SK-N-SH (cell line): ENCODE data around the gene PDIA4.

ENCODE experiments used
- CTCF ChIP-seq: fragments of 200-600 bp; sonication (generic); IDR thresholded peaks from 2 replicates; pipeline ENCODE4 v1.6.1; 2017; ENCODE audit warnings: antibody characterized with exemption, mild to moderate bottlenecking, moderate library complexity
- EP300 ChIP-seq, 2 experiments: IDR thresholded peaks; 2 replicates each; pipeline versions ENCODE4 v1.4.0 to v1.6.1; 2012; ENCODE audit warnings: borderline replicate concordance in 1 of 2, low read depth in 1 of 2, low read length in 1 of 2
- EZH2phosphoT487 ChIP-seq: fragments of 200-600 bp; sonication (generic); IDR thresholded peaks from 2 replicates; pipeline ENCODE4 v1.6.1; 2017; ENCODE audit warnings: low read depth, mixed run types, mild to moderate bottlenecking, antibody characterized with exemption, moderate library complexity, borderline replicate concordance
- FOXM1 ChIP-seq: IDR thresholded peaks from 2 replicates; pipeline ENCODE4 v1.4.0; 2012; ENCODE audit warnings: low read depth, mild to moderate bottlenecking
- POLR2AphosphoS5 ChIP-seq: IDR thresholded peaks from 2 replicates; pipeline ENCODE4 v1.6.1; 2012; ENCODE audit warnings: low read depth, low read length
- RCOR1 ChIP-seq: fragments of 150-350 bp; IDR thresholded peaks from 2 replicates; pipeline ENCODE4 v1.6.1; 2017; ENCODE audit warnings: antibody characterized with exemption, low read length
- RXRA ChIP-seq: IDR thresholded peaks from 2 replicates; pipeline ENCODE4 v1.4.0; 2012; ENCODE audit warnings: low read depth, mild to moderate bottlenecking, borderline replicate concordance
- SIN3A ChIP-seq: IDR thresholded peaks from 2 replicates; pipeline ENCODE4 v1.6.1; 2012; ENCODE audit warnings: low read depth, mild to moderate bottlenecking, low read length, moderate library complexity, borderline replicate concordance
- TAF1 ChIP-seq: IDR thresholded peaks from 2 replicates; pipeline ENCODE4 v1.6.1; 2012; ENCODE audit warnings: low read depth, mild to moderate bottlenecking, low read length, moderate library complexity, borderline replicate concordance
- TCF12 ChIP-seq: IDR thresholded peaks from 2 replicates; pipeline ENCODE4 v1.4.0; 2012
- YY1 ChIP-seq: IDR thresholded peaks from 2 replicates; pipeline ENCODE4 v1.4.0; 2012; ENCODE audit warnings: low read depth, mild to moderate bottlenecking
- TF ChIP-seq, protein P1 (sequence below): IDR thresholded peaks from 2 replicates; pipeline ENCODE4 v1.4.0; 2012; ENCODE audit warnings: low read depth

DNA sequence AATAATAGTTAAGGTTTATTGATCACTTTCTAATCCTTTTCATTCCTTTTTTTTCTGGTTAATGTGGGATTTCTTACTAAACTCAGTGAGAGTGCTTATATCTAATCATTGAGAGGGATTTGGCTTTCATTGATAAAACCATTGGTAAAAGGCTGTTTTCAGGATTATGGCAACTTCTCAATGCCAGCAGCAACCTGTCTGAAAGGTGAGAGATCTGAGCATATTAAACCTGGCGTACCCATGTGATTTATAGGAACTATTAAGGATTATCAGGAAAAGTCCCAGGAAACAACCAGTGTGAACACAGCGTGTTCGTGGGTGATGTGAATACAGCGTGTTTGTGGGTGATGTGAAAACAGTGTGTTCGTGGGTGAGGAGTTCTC is 65.9 kb downstream of the PDIA4 start:
- TF ChIP-seq POLR2AphosphoS5 (no peak), CTCF (no peak), RCOR1 (no peak), FOXM1 (no peak), TAF1 (no peak), EZH2phosphoT487 (no peak), TCF12 (no peak), SIN3A (no peak), EP300 (IDR thresholded peaks at IDR 0.05; ENCODE audit: borderline replicate concordance in 1 of 2, low read depth in 1 of 2, low read length in 1 of 2) (no peak), YY1 (no peak), RXRA (no peak)
- TF ChIP-seq, protein P1, sequence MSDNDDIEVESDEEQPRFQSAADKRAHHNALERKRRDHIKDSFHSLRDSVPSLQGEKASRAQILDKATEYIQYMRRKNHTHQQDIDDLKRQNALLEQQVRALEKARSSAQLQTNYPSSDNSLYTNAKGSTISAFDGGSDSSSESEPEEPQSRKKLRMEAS, result no peak
